GM12875 (cell line): Measurements from ENCODE around the gene PAX2.

ENCODE experiments used
- H3K4me3 ChIP-seq: one replicate; pipeline ENCODE4 v1.5.1; 2011; ENCODE audit warnings: low read depth, low read length, control low read depth
- TF ChIP-seq, protein P1 (sequence below): IDR thresholded peaks from 2 replicates; pipeline ENCODE4 v1.5.1; 2011; ENCODE audit warnings: low read depth, mild to moderate bottlenecking, control low read depth, inconsistent platforms, low read length, moderate library complexity, borderline replicate concordance; ENCODE audit not compliant: insufficient read depth

The PAX2 gene

DNA sequence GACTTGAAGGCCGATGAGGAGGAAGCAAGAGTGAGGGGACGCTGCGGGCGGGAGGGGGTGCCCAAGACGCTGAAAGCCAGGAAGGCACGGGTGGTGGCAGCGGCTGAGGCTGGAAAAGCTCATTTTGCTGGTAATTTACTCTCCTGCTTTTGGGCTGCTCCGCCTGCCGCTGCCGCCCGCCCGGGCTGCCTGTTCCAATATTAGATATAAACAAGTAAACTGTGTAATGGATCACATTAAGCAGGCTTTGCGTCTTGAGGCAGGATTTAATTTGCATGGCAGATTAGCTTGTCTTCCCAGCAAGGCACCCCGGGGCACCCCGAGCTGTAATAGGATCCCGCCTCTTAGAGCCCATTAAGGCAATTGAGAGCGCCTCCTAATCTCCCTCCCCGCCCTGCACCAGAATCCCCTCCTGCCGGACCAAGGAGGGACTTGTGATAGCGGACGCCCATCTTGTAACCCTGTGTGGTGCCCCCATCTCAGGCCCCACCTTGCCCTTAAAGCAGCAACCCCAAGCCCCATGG lies 121.3 kb downstream of the PAX2 start:
- no peak overlapping the region for H3K4me3 ChIP-seq
- TF ChIP-seq, protein P1, sequence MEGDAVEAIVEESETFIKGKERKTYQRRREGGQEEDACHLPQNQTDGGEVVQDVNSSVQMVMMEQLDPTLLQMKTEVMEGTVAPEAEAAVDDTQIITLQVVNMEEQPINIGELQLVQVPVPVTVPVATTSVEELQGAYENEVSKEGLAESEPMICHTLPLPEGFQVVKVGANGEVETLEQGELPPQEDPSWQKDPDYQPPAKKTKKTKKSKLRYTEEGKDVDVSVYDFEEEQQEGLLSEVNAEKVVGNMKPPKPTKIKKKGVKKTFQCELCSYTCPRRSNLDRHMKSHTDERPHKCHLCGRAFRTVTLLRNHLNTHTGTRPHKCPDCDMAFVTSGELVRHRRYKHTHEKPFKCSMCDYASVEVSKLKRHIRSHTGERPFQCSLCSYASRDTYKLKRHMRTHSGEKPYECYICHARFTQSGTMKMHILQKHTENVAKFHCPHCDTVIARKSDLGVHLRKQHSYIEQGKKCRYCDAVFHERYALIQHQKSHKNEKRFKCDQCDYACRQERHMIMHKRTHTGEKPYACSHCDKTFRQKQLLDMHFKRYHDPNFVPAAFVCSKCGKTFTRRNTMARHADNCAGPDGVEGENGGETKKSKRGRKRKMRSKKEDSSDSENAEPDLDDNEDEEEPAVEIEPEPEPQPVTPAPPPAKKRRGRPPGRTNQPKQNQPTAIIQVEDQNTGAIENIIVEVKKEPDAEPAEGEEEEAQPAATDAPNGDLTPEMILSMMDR: no peak

DNA sequence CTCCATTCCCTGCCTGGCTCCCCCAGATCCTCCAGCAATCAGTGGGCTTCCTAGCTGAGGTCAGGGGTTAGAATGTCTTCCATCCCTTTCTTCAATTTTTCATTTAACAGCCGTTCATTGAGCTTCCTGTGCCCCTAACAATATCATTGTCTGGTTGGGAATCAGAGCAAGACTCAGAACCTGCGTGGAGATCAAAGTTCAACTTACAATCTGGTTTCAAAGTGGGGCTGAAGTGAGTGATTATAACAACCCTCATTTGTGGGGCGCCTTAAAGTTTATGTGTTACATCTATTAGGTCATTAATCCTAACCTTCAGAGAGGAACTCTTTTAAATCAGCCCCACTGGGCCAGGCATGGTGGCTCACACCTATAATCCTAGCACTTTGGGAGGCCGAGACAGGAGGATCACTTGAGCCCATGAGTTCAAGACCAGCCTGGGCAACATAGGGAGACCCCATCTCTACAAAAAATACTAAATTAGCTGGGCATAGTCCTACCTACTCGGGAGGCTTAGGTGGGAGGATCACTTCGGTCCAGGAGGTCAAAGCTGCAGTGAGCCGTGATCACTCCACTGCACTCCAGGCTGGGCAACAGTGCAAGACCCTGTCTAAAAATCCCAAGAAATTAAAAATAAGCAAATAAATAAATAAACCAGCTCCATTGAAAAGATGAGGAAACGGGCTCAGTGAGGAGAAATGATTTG lies 122.0 kb downstream of the PAX2 start:
- TF ChIP-seq, protein P1: no peak

DNA sequence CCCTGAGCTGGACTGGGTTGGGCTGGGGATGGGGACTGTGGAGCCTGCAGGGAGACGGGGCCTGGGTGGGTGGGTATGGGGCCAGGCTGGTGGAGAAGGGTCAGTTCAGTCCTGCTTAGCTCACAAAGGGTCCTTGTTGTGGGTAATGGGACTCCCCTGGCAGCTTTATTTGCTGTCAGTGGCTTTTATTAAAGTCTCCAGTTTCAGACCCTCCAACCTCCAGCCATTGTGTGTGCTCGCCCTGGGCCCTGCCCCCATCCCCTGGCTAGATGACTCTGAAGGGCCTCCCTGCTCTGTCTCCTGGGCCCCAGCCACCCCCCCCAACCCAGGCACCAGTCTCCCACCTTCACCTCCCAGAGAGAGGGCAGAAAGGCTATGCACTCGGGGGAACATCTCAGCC lies 123.0 kb downstream of the PAX2 start:
- H3K4me3 ChIP-seq: no peak overlapping the region
- TF ChIP-seq, protein P1: no peak

More for the DNA sequence above, 122.0 kb downstream of the PAX2 start:
- no peak overlapping the region for H3K4me3 ChIP-seq

DNA sequence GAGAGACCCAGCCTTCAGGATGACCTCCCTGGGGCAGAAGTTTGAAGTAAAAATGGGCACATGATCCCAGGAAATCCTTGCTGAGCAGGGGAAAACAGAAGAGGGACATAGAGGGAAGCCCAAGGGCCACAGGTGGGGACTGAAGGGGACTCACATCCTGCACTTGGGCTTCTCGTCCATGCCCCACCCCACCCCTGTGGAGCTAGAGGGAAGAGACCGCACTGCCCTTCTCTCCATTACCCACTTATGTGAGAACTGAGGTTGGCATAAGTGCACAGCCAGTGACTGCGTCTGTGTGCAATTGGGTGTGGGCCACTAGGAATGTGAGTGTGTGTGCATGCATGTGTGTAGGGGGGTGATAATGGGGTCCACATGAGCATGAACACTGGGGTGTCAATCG lies 124.0 kb downstream of the PAX2 start:
- H3K4me3 ChIP-seq: no peak overlapping the region
- TF ChIP-seq, protein P1: no peak

DNA sequence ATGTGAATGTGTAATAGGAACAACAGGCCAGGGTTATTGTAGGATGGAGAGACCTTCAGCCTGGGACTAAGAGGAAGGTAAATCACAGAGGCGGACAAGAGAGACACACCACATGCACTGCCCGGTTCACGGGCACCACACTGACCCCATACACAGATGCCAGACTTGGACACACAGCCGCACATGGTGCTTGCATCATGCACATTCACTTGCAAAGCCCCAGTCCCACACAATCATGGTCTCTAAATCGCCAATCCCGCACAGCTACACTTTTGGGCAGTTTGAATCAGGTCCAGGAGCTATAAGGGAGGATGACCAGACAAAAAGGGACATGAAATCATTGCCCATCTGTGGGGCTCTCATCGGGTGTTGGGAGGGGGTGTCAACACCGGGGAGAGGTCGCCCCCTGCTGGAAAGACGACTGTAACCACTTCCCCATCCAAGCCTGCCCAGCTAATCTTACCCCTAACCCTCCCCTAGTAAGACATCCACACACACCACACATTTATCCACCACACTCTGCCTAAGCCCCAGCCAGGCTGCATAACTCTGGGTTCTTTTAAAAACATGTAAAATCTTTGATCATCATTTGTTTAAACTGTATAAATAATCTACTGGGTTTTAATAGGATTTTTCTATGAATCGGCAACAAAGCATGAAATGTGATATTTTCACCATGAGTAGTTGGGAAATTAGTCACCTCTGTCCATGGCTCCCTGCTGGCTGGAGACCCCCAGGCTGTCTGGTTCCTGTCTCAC lies 126.8 kb downstream of the PAX2 start:
- TF ChIP-seq, protein P1: peak; percentile 69
- no peak overlapping the region for H3K4me3 ChIP-seq

DNA sequence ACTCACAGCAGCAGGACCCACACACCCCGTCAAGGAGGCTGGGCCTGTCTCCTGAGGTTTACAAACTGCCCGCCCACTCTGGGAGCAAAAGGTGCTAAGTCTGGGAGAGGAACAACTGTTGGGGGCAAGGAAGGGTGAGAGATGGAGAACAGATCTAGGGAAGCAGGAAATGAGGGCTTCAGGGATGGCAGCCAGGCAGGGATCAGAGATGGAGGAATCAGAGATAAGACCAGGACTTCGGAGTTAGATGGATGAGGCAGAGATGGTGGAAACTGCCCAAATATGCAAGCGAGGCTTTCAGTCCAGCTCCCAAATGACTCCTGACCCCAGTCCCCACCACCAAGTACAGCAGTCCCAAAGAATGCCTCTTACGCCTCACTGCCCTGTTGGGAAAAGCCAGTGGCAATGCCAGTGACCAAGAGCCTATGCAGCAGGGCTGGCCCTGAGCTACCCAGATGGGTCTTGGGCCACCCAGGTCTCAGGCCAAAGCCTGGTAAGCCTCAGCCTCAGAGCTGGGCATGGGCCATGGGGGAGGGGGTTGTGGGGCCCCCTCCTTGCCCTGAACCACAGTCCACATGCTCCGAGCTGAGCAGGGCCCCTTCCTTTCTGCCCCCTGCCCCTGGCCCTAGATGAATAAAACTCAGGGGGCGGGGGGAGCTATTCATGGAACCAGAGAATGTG lies 127.9 kb downstream of the PAX2 start:
- TF ChIP-seq, protein P1: no peak
- H3K4me3 ChIP-seq: no peak overlapping the region
